Testis (tissue), 3 donors: Measurements from ENCODE around the gene YLPM1. TPM values are rescaled to one million over a fixed set of nuclear protein-coding genes. Genes with fewer than 3 reads are reported as not detected.

Experiments used
- DNase-seq: peaks from one replicate; pipeline ENCODE4 v3.0.0-alpha.2; 2019
- H3K27ac ChIP-seq, 2 donors: fragments of 200-600 bp; sonication (generic); one replicate each; pipeline ENCODE4 v1.5.1; 2019
- H3K27me3 ChIP-seq: fragments of 200-600 bp; sonication (generic); one replicate; pipeline ENCODE4 v1.5.1; 2019
- H3K36me3 ChIP-seq: fragments of 200-600 bp; sonication (generic); one replicate; pipeline ENCODE4 v1.5.1; 2017; ENCODE audit warnings: low read depth; ENCODE audit errors: missing control alignments
- H3K4me1 ChIP-seq: fragments of 200-600 bp; sonication (generic); one replicate; pipeline ENCODE4 v1.5.1; 2019
- H3K4me3 ChIP-seq, 2 donors: fragments of 200-600 bp; sonication (generic); one replicate each; pipeline ENCODE4 v1.5.1; 2017 to 2019
- H3K9me3 ChIP-seq: fragments of 200-600 bp; sonication (generic); one replicate; pipeline ENCODE4 v1.5.1; 2017
- POLR2A ChIP-seq: fragments of 450-650 bp; IDR thresholded peaks from one replicate; pipeline ENCODE4 v1.6.1; 2017; ENCODE audit warnings: antibody characterized with exemption, mild to moderate bottlenecking, moderate library complexity
- WGBS, 2 donors: methylation state at CpG; one replicate each; pipeline ENCODE4 v1.1.5; 2018; 5-methylcytosine and 5-hydroxymethylcytosine counted together
- intact Hi-C: fragments of 100-400 bp; cut with DNase I; formaldehyde crosslinking; loops from one replicate; pipeline ENCODE4 v1.15.1; 2023; ENCODE audit warnings: low total_unique reads
- polyA plus RNA-seq: library from polyadenylated mRNA; stranded (reverse); fragments of 350-450 nt; fragmentation: Illumina TruSeq; extraction: RNeasy Lipid Tissue Mini Kit (QIAGEN cat#74804); gene quantifications from one replicate; pipeline ENCODE4 v1.2.3, GENCODE V29; 2014; ENCODE audit warnings: low read depth, low replicate concordance; ENCODE audit not compliant: insufficient read depth
- total RNA-seq, 2 donors: library from RNA; depleted of rRNA; stranded (reverse); fragments of >200 nt; gene quantifications; one replicate each; pipeline ENCODE4 v1.2.3, GENCODE V29; 2016
- TF ChIP-seq, protein P1 (sequence below), 3 experiments: fragments of 450-650 bp in 2 of 3; fragments of 200-600 bp in 1 of 3; sonication (generic) in 1 of 3; IDR thresholded peaks; one replicate each; pipeline ENCODE4 v1.5.1; 2016 to 2019; ENCODE audit warnings: antibody characterized with exemption in 3 of 3, mild to moderate bottlenecking in 2 of 3, moderate library complexity in 1 of 3

YLPM1 gene
- total and polyA plus RNA-seq, 3 donors from 2014 or later, result 83.2 to 124 (median 99.9) TPM

DNA sequence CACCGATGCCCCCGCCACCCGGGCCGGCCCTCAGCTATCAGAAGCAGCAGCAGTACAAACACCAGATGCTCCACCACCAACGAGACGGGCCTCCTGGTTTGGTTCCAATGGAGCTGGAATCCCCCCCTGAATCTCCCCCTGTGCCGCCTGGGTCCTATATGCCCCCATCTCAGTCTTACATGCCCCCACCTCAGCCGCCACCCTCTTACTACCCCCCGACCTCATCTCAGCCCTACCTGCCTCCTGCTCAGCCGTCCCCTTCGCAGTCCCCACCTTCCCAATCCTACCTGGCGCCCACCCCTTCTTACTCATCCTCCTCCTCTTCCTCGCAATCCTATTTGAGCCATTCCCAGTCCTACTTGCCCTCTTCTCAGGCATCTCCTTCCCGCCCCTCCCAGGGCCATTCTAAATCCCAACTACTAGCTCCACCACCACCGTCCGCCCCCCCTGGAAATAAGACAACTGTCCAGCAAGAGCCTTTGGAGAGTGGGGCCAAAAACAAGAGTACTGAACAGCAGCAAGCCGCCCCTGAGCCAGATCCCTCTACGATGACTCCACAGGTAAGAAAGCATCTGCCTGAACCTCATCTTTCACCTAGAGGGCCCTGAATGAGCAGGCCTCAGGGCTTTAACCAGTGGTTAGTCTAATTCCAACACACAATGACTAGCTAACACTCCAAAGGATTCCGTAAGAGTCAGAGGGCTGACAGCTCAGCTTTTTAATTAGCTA is 851 bp downstream of the YLPM1 start:
- 1% methylated on average over 14 to 18 of the region's 19 CpGs for WGBS, 2 donors
- Histone ChIP-seq H3K4me3 (peak overlapping the region; percentile 81 to 98), H3K36me3 (no peaks in the 10 kb centered on the region), H3K9me3 (no peaks in the 10 kb centered on the region), H3K27me3 (no peaks in the 10 kb centered on the region), H3K4me1 (peaks cover 19% of the 10 kb centered on the region), H3K27ac (peak overlapping the region; percentile 73 to 89)
- peak; percentile 31 for DNase-seq
- TF ChIP-seq POLR2A, result no peak
- TF ChIP-seq, protein P1, sequence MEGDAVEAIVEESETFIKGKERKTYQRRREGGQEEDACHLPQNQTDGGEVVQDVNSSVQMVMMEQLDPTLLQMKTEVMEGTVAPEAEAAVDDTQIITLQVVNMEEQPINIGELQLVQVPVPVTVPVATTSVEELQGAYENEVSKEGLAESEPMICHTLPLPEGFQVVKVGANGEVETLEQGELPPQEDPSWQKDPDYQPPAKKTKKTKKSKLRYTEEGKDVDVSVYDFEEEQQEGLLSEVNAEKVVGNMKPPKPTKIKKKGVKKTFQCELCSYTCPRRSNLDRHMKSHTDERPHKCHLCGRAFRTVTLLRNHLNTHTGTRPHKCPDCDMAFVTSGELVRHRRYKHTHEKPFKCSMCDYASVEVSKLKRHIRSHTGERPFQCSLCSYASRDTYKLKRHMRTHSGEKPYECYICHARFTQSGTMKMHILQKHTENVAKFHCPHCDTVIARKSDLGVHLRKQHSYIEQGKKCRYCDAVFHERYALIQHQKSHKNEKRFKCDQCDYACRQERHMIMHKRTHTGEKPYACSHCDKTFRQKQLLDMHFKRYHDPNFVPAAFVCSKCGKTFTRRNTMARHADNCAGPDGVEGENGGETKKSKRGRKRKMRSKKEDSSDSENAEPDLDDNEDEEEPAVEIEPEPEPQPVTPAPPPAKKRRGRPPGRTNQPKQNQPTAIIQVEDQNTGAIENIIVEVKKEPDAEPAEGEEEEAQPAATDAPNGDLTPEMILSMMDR (IDR thresholded peaks at IDR 0.05), result no peak
- intact Hi-C loops, result no loop called here

DNA sequence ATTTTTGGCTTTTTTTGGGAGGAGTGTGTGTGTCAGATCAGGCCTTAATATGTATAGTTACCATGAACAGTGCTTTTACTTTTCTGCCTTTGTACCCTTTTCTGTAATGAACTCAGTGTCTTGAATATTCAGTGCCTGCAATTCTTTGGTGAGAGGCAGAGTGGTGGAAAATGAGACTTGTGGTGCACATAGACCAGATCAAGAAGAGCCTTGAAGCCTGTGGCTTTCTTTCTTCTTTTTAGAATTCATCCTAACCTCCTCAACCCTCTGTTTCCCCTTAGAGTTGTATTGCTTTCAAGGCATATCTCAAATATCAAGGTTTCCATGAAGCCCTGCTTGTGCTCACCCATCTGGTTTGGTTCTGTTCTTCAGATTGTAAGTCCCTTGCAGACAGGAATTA is 2.6 kb downstream of the YLPM1 start:
- H3K27ac ChIP-seq, result no peak overlapping the region
- DNase-seq, result no peak
- H3K27me3 ChIP-seq, result no peaks in the 10 kb centered on the region
- intact Hi-C loops, result no loop called here
- TF ChIP-seq, protein P1 (IDR thresholded peaks at IDR 0.05), result no peak
- no peak for TF ChIP-seq POLR2A
- peaks cover 19% of the 10 kb centered on the region for H3K4me1 ChIP-seq
- H3K36me3 ChIP-seq, result no peaks in the 10 kb centered on the region
- no peak overlapping the region for H3K4me3 ChIP-seq
- H3K9me3 ChIP-seq, result no peaks in the 10 kb centered on the region

DNA sequence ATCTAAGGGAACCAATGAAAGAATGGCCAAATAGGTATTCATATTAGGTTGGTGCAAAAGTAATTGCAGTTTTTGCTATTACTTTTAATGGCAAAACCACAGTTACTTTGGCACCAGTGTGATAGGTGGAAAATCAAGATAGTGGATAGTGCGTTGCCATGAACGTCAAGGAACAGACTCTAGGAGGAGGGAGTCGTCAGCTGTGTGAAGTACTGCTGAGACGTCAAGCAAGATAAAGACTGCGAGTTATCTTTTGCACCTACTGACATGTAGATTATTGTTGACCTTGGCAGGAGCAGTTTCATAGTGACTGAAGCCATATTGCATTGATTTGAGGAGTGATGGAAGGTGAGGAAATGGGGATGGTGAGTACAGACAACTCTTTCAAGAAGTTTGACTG is 8.3 kb downstream of the YLPM1 start:
- Histone ChIP-seq H3K4me3 (no peak overlapping the region), H3K36me3 (no peaks in the 10 kb centered on the region), H3K9me3 (no peaks in the 10 kb centered on the region), H3K4me1 (peaks cover 9% of the 10 kb centered on the region), H3K27me3 (no peaks in the 10 kb centered on the region), H3K27ac (no peak overlapping the region)
- 49 to 72% methylated on average over 5 of the region's 5 CpGs for WGBS, 2 donors
- no peak for DNase-seq
- intact Hi-C loops, result no loop called here
- TF ChIP-seq, protein P1 (IDR thresholded peaks at IDR 0.05), result no peak
- TF ChIP-seq POLR2A, result no peak

DNA sequence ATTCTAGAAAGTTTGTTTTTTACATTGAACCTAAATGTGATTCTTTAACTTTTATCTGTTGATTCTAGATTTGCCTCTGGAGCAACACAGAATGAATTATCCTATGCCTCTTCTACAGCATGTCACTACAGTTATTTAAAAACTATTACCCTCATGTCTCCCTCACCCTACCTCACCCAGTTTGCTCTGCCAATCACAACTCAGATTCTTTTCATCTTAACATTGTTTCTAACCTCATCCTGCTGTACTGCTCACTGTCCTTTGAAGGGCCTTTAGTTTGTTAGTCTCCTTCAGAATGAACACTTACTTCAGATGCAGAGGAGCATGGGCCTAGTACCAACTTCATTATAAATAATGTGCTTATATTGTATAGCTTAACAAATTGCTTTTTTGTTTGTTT is 21.5 kb downstream of the YLPM1 start:
- Histone ChIP-seq H3K27me3 (no peaks in the 10 kb centered on the region), H3K4me1 (no peaks in the 10 kb centered on the region), H3K27ac (no peak overlapping the region), H3K4me3 (no peak overlapping the region), H3K9me3 (no peaks in the 10 kb centered on the region), H3K36me3 (no peaks in the 10 kb centered on the region)
- TF ChIP-seq, protein P1 (IDR thresholded peaks at IDR 0.05), result no peak
- TF ChIP-seq POLR2A, result no peak
- intact Hi-C loops, result no loop called here
- no peak for DNase-seq

GRCh38 chr14:74785056-74785613 is 22.0 kb downstream of the YLPM1 start:
- DNase-seq, result no peak
- no peaks in the 10 kb centered on the region for H3K36me3 ChIP-seq
- H3K4me3 ChIP-seq, result no peak overlapping the region
- no peaks in the 10 kb centered on the region for H3K4me1 ChIP-seq
- TF ChIP-seq, protein P1 (IDR thresholded peaks at IDR 0.05), result no peak
- TF ChIP-seq POLR2A, result no peak
- no peaks in the 10 kb centered on the region for H3K9me3 ChIP-seq
- intact Hi-C loops, result no loop called here
- H3K27me3 ChIP-seq, result no peaks in the 10 kb centered on the region
- 56 to 57% methylated on average over 1 of the region's 1 CpG for WGBS, 2 donors
- H3K27ac ChIP-seq, result no peak overlapping the region
